ELR (cell line): Measurements from ENCODE around the gene PYURF.

Source experiments
- DNase-seq: peaks from one replicate; pipeline ENCODE4 v3.0.0-alpha.2; 2015; ENCODE audit warnings: low read depth

PYURF gene

GRCh38 chr4:88523325-88524129 is at the start of gene PYURF:
PYURF (minus strand) TSS chr4:88523776; CDS start chr4:88523700, 76 bp downstream.
- DNase-seq = peak; percentile 97

DNA sequence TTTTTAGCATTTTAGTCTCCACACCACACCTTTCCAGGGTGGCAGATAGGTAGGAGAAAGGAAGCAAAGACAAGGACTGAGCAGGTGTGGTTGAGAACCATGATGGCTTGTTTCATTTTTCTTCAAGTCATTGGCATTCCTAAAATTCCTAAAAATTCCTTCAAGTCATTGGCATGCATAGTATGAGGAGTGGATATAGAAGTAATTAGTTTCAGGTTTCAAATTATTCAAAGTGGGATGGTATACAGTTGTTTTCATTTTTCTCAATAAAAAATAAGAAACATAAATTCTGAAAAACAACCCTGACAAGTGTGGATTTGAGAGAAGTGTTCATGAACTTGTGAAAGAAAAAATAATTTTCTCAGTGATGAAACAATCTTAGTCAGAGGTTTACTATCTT is 46.4 kb upstream of the PYURF start:
- DNase-seq = peak; percentile 3

- no peak for DNase-seq
These were observed 44.0 kb upstream of the PYURF start for GRCh38 chr4:88567591-88567990.

DNA sequence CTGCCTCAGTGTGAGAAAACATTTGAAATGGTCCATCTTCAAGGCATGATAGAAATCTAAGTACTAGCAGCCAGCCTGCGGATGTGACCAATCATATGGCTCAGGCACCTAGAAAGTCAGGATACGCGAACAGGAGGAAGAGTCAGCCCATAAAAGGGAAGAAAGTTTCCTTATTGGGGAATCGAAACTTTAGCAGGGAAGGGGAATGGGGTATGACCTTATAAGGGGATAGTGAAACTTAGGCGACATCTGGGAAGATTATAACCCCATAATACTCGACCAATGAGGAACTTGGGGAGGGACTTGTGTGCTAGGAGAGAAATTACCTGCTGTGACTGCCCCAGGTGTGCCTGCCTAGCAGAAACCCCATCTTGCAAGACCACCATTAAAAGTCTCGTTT is 26.2 kb upstream of the PYURF start:
- no peak for DNase-seq

DNA sequence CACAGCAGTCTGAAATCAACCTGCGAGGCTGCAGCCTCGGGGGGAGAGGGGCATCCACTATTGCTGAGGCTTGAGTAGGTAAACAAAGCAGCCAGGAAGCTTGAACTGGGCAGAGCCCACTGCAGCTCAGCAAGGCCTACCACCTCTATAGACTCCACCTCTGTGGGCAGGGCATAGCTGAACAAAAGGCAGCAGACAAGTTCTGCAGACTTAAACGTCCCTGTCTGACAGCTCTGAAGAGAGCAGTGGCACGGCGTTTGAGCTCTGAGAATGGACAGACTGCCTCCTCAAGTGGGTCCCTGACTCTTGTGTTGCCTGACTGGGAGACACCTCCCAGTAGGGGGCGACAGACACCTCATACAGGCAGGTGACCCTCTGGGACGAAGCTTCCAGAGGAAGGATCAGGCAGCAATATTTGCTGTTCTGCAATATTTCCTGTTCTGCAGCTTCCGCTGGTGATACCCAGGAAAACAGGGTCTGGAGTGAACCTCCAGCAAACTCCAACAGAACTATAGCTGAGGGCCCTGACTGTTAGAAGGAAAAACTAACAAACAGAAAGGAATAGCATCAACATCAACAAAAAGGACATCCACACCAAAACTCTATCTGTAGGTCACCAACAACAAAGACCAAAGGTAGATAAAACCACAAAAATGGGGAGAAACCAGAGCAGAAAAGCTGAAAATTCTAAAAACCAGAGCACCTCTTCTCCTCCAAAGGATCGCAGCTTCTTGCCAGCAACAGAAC is 15.9 kb upstream of the PYURF start:
- peak; percentile 59 for DNase-seq

DNA sequence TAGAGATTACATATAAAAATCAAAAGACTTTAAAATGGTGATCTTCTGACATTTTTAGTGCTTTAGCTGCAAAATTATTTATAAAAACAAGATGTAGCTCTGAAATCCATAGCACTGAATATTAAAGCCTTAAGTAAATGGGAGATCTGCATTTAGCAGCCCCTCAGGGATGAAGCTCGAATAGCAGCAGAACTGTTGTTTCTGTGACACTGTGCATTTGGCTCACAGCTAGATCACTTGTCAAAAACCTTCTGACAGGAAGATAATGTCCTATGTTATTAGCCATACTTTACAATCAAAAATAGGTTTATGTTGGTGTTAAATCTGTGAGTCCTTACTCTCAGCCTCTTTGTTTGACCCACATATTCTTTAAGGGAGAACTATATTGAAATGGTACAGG is 14.1 kb upstream of the PYURF start:
- no peak for DNase-seq

GRCh38 chr4:88535090-88535755 is 11.6 kb upstream of the PYURF start:
- peak; percentile 34 for DNase-seq

DNA sequence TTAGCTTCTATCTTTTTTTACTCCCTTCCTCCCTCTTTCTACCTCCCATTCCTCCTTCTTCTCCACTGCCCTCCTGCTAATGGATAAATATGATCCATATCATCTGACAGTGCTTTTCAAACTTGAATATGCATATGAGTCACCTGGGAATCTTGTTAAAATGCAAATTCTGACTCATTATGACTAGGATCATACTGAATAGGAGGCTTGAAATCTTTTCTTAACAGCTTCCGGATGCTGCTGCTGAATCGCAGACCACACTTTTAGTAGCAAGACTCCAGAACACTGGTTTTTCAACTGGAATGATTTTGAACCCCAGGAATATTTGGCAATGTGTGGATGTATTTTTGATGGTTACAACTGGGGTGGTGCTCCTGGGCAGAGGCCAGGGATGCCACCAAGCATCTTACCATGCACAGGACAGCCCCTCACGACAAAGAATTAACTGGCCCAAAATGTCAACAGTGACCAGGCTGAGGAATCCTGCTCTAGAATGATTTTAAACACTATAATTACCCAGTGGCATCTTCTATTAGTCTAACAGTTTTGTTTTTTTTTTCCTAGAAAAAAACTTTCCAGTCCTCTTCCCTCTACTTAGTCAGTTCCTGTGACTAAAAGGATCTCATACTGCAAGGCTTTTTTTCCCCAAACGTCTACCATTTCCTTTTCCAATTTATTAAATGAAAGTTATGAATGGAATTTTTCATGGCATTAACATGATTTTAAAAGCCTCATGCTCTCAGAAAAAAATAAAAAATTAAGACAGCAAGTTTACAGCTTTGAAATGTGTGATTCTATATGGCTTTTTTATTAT is 10.6 kb upstream of the PYURF start:
- peak; percentile 99 for DNase-seq

- peak; percentile 82 for DNase-seq
These were observed 9.7 kb upstream of the PYURF start for GRCh38 chr4:88533088-88533790.

- peak; percentile 49 for DNase-seq
These were observed 8.0 kb upstream of the PYURF start for GRCh38 chr4:88531549-88531948.

- peak; percentile 26 for DNase-seq
These were observed 5.3 kb upstream of the PYURF start for GRCh38 chr4:88528861-88529260.

DNA sequence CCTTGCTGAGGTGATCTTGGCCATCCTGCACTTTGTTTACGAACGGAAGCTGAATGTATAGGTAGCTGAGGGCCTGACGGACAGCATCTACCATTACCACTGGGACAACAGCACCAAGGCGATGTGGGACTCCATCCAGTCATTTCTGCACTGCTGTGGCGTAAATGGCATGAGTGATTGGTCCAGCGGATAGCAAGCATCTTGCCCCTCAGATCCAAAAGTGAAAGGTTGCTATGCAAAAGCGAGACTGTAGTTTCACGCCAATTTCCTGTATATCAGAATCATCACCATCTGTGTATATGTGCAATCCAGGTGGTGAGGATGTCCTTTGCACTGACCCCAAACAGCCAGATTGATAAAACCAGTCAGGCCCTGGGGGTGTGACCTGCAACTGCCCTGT is 4.2 kb upstream of the PYURF start:
- DNase-seq = no peak

DNA sequence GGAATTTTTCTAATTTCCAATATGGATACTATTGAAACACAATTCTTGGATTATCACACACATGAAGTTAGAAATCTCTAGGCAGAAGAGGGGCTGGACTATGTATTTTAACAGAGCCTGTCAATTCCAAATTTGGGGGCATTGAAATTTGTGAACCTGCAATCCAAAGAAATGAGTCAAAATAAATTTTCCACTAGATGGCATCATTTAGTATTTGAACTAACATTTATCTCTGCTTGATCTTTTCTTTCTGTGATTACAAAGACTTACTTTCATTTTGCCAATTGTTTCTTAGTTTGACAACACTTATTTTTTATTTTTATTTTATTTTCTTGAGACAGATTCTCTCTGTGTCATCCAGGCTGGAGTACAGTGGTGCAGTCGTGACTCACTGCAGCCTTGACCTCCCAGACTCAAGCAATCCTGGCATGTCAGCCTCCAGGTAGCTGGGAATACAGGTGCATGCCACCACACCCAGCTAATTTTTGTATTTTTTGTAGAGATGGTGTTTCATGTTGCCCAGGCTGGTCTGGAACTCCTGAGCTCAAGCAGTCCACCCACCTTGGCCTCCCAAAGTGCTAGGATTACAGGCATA is 2.7 kb upstream of the PYURF start:
- peak; percentile 48 for DNase-seq

GRCh38 chr4:88524171-88524570 is 595 bp upstream of the PYURF start:
- DNase-seq = peak; percentile 20

GRCh38 chr4:88522702-88523324 is 763 bp downstream of the PYURF start:
- DNase-seq = peak; percentile 52

DNA sequence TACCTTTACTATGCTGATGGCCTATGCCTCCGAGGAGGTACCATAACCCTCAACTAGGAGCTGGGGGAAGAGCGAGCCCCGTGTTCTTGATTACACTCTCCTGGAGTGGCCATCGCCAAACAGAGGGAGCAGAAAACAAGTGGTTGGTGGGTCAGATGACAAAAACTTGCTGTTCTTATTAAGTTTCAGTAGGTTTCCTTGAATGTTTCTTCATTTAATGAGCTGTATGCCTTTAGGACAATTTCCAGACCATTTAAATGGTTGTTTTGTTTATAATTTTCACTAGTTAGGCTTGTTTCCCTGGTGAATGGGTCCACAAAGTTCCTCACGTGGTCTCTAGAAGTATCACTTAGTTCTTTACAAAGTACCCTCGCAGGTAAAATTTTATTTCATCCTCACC is 4.7 kb downstream of the PYURF start:
- no peak for DNase-seq

DNA sequence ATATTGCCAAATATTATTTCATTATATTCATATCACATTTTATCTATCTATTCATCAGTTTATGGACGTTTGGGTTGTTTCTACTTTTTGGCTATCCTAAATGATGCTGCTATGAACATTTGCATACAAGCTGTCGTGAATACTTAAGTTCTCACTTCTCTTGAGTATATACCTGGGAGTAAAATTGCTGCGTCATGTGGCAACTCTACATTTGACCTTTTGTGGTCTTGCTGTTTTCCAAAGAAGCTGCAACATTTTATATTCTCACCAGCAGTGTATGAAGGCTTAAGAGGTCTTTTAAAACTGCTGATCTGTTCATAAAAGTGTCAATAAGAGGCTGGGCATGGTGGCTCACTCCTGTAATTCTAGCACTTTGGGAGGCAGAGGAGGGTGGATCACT is 5.8 kb downstream of the PYURF start:
- no peak for DNase-seq

DNA sequence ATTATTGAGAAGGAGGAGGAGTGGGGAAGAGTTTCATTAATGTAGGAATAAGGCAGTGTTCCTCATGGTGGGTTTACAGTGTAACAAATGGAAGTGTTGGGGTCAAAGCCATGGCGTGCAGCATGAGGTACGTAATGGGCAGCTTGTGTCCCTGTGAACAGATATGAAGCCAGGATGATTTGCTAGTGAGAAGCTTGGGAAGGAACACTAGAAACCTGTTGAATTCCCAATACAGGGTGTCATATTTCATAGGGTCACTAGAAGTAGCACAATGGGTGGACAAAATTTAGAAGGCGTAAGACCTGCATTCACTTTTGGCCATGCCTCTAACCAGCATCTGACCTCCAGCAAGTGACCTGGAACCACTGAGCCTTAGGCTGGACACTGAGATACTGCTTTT is 6.8 kb downstream of the PYURF start:
- no peak for DNase-seq

DNA sequence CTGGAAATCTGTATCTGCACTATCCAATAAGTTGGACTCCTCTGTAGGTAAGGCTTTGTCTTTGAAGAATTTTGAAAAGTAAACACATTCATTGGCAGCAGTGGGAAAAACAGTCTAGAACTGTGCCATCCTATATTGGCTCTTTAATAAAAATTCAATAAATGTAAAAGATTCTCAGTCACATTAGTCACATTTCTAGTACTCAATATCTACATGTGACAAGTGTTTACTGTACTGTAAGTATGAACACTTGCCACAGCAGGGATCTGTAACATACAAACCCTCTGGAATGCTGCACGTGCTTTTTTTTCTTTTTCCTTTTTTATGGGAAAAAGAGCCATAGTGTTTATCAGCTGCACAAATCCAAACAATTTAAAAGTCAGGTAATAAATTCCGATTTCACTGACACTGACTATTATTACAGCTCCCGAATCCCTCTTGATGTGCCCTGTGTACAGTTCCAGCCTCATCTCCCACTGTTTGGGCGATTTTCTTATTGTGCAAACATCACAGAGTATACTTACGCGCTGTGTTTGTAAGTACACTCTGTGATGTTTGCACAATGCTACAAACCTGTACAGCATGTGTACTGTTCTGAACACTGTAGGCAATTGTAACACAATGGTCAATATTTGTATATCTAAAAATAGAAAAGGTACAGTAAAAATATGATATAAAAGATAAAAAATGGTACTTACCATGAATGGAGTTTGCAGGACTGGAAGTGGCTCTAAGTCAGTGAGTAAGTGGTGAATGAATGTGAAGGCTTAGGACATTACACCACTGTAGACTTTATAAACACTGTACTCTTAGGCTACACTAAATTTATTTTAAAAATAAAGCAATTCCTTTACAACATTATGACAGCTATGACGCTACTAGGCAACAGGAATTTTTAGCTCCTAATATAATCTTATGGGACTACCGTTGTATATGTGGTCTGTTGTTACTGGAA is 8.7 kb downstream of the PYURF start:
- DNase-seq = no peak
